Mesenteric fat pad (tissue), 1 donor: Measurements from ENCODE around the gene TNNT3. TPM values are rescaled to one million over a fixed set of nuclear protein-coding genes. Genes with fewer than 3 reads are reported as not detected.
"Not testable (repeated sequence)": the region's sequence is repeated elsewhere in the genome, so short reads cannot be mapped to it uniquely, and the experiment has no call there.

Source experiments
- DNase-seq: peaks from one replicate; pipeline ENCODE4 v3.0.0-alpha.2; 2020; ENCODE audit warnings: low spot score
- total RNA-seq: library from RNA; stranded (reverse); fragmentation: NEBNext Ultra II Directional; extraction: Animal tissue kit (Norgen Biotek cat#: 25700); gene quantifications from one replicate; pipeline ENCODE4 v1.2.1, GENCODE V29; 2021
- donor health status: DM: yes; HTN: yes; CAD: no.

Gene TNNT3
- total RNA-seq, 1 donor from 2014 or later = 22.9 TPM

- DNase-seq = no peak
Observed at GRCh38 chr11:1880746-1881441, 38.6 kb upstream of the TNNT3 start.

- DNase-seq = peak; percentile 87
Observed at GRCh38 chr11:1881442-1882264, 37.9 kb upstream of the TNNT3 start.

GRCh38 chr11:1882265-1883238 lies 37.0 kb upstream of the TNNT3 start:
- peak; percentile 95 for DNase-seq

- peak; percentile 73 for DNase-seq
Observed at GRCh38 chr11:1883346-1884302, 35.9 kb upstream of the TNNT3 start.

GRCh38 chr11:1884303-1884700 lies 35.2 kb upstream of the TNNT3 start:
- DNase-seq = peak; percentile 12

- not testable (repeated sequence) for DNase-seq
Observed at GRCh38 chr11:1886551-1886950, 33.0 kb upstream of the TNNT3 start.

GRCh38 chr11:1887451-1888346 lies 31.8 kb upstream of the TNNT3 start:
- no peak for DNase-seq

GRCh38 chr11:1888347-1888753 lies 31.2 kb upstream of the TNNT3 start:
- DNase-seq = no peak

- DNase-seq = no peak
Observed at GRCh38 chr11:1888811-1889210, 30.7 kb upstream of the TNNT3 start.

- no peak for DNase-seq
Observed at GRCh38 chr11:1889224-1889930, 30.1 kb upstream of the TNNT3 start.

GRCh38 chr11:1889941-1890855 lies 29.3 kb upstream of the TNNT3 start:
- DNase-seq = no peak

GRCh38 chr11:1890856-1891830 lies 28.4 kb upstream of the TNNT3 start:
- DNase-seq = no peak

GRCh38 chr11:1891831-1892115 lies 27.7 kb upstream of the TNNT3 start, which contains the start of gene PRR33:
TSS of gene PRR33 (minus strand) at chr11:1891895. CDS start at chr11:1890584, 1,311 bp downstream.
- no peak for DNase-seq

- no peak for DNase-seq
Observed at GRCh38 chr11:1892116-1892515, 27.4 kb upstream of the TNNT3 start.

- no peak for DNase-seq
Observed at GRCh38 chr11:1892558-1892957, 26.9 kb upstream of the TNNT3 start.
